ENCODE results near the gene B4GAT1. TPM values are rescaled to one million over a fixed set of nuclear protein-coding genes. Genes with fewer than 3 reads are reported as not detected.

Gene B4GAT1
- total and polyA plus RNA-seq, 2 of the 13 experiments (the other 11 are each of a cell fraction or from before 2014, with no cell fraction given): 40.4 to 109 TPM

DNA sequence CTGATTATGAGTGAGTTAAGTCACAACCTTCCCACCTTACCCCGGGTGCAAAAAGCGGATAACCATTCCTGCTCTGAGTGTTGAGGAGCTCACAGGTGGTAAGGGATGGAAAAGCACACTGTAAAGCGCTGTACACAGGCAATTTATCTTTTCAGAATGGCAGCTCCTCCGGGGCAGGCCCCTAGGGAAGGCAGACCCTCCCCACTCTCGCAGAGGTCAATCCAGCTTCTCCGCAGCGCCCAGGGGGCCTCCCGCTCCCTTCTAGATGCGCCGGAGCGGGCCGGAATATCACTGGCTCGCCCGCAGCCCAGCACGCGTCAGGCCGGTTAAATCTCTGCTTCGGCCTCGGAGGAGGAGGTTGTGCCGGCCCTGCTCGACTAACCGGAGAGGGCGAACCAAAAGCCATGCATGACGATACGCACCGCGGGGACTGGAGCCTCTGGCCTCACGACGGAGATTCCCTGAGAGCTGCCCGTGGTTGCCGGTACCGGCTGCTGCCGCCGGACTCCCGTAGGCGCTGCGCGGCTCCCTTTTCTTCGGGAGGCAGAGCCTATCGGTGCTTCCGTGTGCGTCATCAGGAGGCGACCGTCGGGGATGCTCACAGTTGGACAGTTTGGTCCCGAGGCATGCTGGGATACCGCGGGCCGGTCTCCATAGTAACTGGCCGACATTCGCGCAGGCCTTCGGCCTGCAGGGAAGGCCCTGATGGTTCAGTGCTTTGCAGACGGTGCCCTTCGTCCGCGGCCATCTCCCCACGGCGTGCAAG, 2.7 kb downstream of the B4GAT1 start, which contains the start of gene BRMS1 (continued):
- peak; percentile 92; the same call in 1 of the 2 replicates for TF ChIP-seq ZNF891 (CRISPR knock-in tag; IDR thresholded peaks at IDR 0.05)
- TF ChIP-seq MYNN (CRISPR knock-in tag; IDR thresholded peaks at IDR 0.05; ENCODE audit: low read depth): peak; percentile 75; the same call in 1 of the 2 replicates
- TF ChIP-seq RFXAP (CRISPR knock-in tag; IDR thresholded peaks at IDR 0.05; ENCODE audit: borderline replicate concordance): peak; percentile 75; the same call in 1 of the 2 replicates
- TF ChIP-seq TEF (CRISPR knock-in tag; IDR thresholded peaks at IDR 0.05): no peak
- TF ChIP-seq MXD1 (CRISPR knock-in tag; IDR thresholded peaks at IDR 0.05): no peak
- TF ChIP-seq PCBP1 (IDR thresholded peaks at IDR 0.05; ENCODE audit: borderline replicate concordance, low read depth, low read length): peak; percentile 89; the same call in 1 of the 2 replicates
- no peak for TF ChIP-seq ZNF562 (CRISPR knock-in tag; IDR thresholded peaks at IDR 0.05; ENCODE audit: borderline replicate concordance)
- TF ChIP-seq ZNF530 (CRISPR knock-in tag; IDR thresholded peaks at IDR 0.05; ENCODE audit: low read depth): no peak
- TF ChIP-seq HDAC2 (CRISPR knock-in tag; IDR thresholded peaks at IDR 0.05): peak; percentile 93
- TF ChIP-seq SMAD3 (CRISPR knock-in tag; IDR thresholded peaks at IDR 0.05): peak; percentile 83
- peak; percentile 90 for TF ChIP-seq POLR2G (IDR thresholded peaks at IDR 0.05; ENCODE audit: low read depth, low read length)
- TF ChIP-seq, protein P1, sequence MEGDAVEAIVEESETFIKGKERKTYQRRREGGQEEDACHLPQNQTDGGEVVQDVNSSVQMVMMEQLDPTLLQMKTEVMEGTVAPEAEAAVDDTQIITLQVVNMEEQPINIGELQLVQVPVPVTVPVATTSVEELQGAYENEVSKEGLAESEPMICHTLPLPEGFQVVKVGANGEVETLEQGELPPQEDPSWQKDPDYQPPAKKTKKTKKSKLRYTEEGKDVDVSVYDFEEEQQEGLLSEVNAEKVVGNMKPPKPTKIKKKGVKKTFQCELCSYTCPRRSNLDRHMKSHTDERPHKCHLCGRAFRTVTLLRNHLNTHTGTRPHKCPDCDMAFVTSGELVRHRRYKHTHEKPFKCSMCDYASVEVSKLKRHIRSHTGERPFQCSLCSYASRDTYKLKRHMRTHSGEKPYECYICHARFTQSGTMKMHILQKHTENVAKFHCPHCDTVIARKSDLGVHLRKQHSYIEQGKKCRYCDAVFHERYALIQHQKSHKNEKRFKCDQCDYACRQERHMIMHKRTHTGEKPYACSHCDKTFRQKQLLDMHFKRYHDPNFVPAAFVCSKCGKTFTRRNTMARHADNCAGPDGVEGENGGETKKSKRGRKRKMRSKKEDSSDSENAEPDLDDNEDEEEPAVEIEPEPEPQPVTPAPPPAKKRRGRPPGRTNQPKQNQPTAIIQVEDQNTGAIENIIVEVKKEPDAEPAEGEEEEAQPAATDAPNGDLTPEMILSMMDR (CRISPR knock-in tag; IDR thresholded peaks at IDR 0.05): peak; percentile 35
- TF ChIP-seq, protein P2, sequence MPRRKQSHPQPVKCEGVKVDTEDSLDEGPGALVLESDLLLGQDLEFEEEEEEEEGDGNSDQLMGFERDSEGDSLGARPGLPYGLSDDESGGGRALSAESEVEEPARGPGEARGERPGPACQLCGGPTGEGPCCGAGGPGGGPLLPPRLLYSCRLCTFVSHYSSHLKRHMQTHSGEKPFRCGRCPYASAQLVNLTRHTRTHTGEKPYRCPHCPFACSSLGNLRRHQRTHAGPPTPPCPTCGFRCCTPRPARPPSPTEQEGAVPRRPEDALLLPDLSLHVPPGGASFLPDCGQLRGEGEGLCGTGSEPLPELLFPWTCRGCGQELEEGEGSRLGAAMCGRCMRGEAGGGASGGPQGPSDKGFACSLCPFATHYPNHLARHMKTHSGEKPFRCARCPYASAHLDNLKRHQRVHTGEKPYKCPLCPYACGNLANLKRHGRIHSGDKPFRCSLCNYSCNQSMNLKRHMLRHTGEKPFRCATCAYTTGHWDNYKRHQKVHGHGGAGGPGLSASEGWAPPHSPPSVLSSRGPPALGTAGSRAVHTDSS (CRISPR knock-in tag; conservative IDR thresholded peaks at IDR 0.05): no peak
- no peak for TF ChIP-seq ZNF274 (CRISPR knock-in tag; IDR thresholded peaks at IDR 0.05)
- TF ChIP-seq MAFK (conservative IDR thresholded peaks at IDR 0.05 in 1 of 2, IDR thresholded peaks at IDR 0.05 in 1 of 2; ENCODE audit: low read length in 2 of 2): no peak
- peak; percentile 88 for TF ChIP-seq RBFOX2 (IDR thresholded peaks at IDR 0.05; ENCODE audit: low read depth, low read length)
- no peak for TF ChIP-seq RCOR2 (CRISPR knock-in tag; IDR thresholded peaks at IDR 0.05)
- no peak for TF ChIP-seq ZNF772 (CRISPR knock-in tag; IDR thresholded peaks at IDR 0.05)
- TF ChIP-seq ZFP36 (IDR thresholded peaks at IDR 0.05; ENCODE audit: borderline replicate concordance, low read depth, low read length, partially characterized antibody): no peak
- TF ChIP-seq ZNF333 (CRISPR knock-in tag; IDR thresholded peaks at IDR 0.05; ENCODE audit: borderline replicate concordance): peak; percentile 55; the same call in 1 of the 2 replicates
- no peak for TF ChIP-seq ARID3A (IDR thresholded peaks at IDR 0.05; ENCODE audit: low read depth, low read length)
